HL-60 (cell line): ENCODE measurements around the gene PRKG2.

Source experiments
- DNase-seq, 2 experiments: peaks; one replicate each; pipeline ENCODE4 v3.0.0-alpha.2; 2010 to 2020; ENCODE audit warnings: low read depth in 1 of 2, low spot score in 1 of 2
- H3K27ac ChIP-seq: fragments of 250-450 bp; sonication (Bioruptor Pico); replicated peaks from 2 replicates; pipeline ENCODE4 v1.5.1; 2020; ENCODE audit warnings: mild to moderate bottlenecking, moderate library complexity
- H3K27me3 ChIP-seq: fragments of 250-450 bp; sonication (Bioruptor Pico); 2 replicates; pipeline ENCODE4 v1.5.1; 2021; ENCODE audit warnings: mild to moderate bottlenecking, moderate library complexity; ENCODE audit not compliant: insufficient read depth, poor library complexity, severe bottlenecking
- H3K4me3 ChIP-seq: replicated peaks from 2 replicates; pipeline ENCODE4 v1.5.1; 2011; ENCODE audit warnings: mild to moderate bottlenecking, control low read depth, low read length; ENCODE audit not compliant: insufficient read depth
- CTCF ChIP-seq: IDR thresholded peaks from one replicate; pipeline ENCODE4 v1.5.1; 2011; ENCODE audit warnings: low read length, control low read depth, inconsistent platforms; ENCODE audit not compliant: insufficient read depth
- GABPA ChIP-seq: IDR thresholded peaks from 2 replicates; pipeline ENCODE4 v1.6.1; 2012; ENCODE audit warnings: low read depth
- POLR2AphosphoS5 ChIP-seq: IDR thresholded peaks from 2 replicates; pipeline ENCODE4 v1.6.1; 2012; ENCODE audit warnings: low read depth
- REST ChIP-seq: IDR thresholded peaks from 2 replicates; pipeline ENCODE4 v1.6.1; 2012; ENCODE audit warnings: low read depth; ENCODE audit not compliant: insufficient replicate concordance
- SPI1 ChIP-seq: IDR thresholded peaks from 2 replicates; pipeline ENCODE4 v1.6.1; 2012; ENCODE audit warnings: low read depth, mild to moderate bottlenecking, borderline replicate concordance

PRKG2 gene

GRCh38 chr4:81065446-81065845 is 149.6 kb downstream of the PRKG2 start:
- TF ChIP-seq POLR2AphosphoS5, result no peak
- TF ChIP-seq CTCF, result no peak
- no peak for TF ChIP-seq REST
- no peak for TF ChIP-seq SPI1
- H3K27ac ChIP-seq, result no peak overlapping the region
- DNase-seq, result no peak

GRCh38 chr4:81062001-81062400 is 153.0 kb downstream of the PRKG2 start:
- Histone ChIP-seq H3K4me3 (no peak overlapping the region), H3K27ac (no peak overlapping the region), H3K27me3 (no peaks in the 10 kb centered on the region)
- TF ChIP-seq GABPA (no peak), POLR2AphosphoS5 (no peak), REST (no peak), SPI1 (no peak)
- no peak for DNase-seq

More at GRCh38 chr4:81065446-81065845, 149.6 kb downstream of the PRKG2 start:
- Histone ChIP-seq H3K27me3 (no peaks in the 10 kb centered on the region), H3K4me3 (no peak overlapping the region)

- no peak overlapping the region for H3K27ac ChIP-seq
- no peak overlapping the region for H3K4me3 ChIP-seq
- no peaks in the 10 kb centered on the region for H3K27me3 ChIP-seq
- DNase-seq, result no peak
- TF ChIP-seq SPI1 (no peak), CTCF (no peak), POLR2AphosphoS5 (no peak), REST (no peak)
These were observed 153.7 kb downstream of the PRKG2 start for GRCh38 chr4:81061344-81061730.
